Mesodermal cell (in vitro differentiated cells): ENCODE results near the gene PAPLN.

ENCODE experiments used
- H3K27ac ChIP-seq: 2 replicates; pipeline ENCODE4 v1.7.0; 2013; ENCODE audit warnings: mild to moderate bottlenecking, low read depth, low read length, moderate library complexity; ENCODE audit not compliant: severe bottlenecking
- H3K36me3 ChIP-seq: 2 replicates; pipeline ENCODE4 v1.7.1; 2013; ENCODE audit warnings: mild to moderate bottlenecking, low read length, moderate library complexity; ENCODE audit not compliant: control insufficient read depth, insufficient read depth
- H3K4me1 ChIP-seq: one replicate; pipeline ENCODE4 v1.7.1; 2013; ENCODE audit warnings: mild to moderate bottlenecking, low read length; ENCODE audit not compliant: insufficient read depth, control insufficient read depth, poor library complexity, severe bottlenecking
- H3K4me3 ChIP-seq: 2 replicates; pipeline ENCODE4 v1.7.0; 2013; ENCODE audit warnings: low read length, control low read depth, mild to moderate bottlenecking; ENCODE audit not compliant: insufficient read depth, poor library complexity, severe bottlenecking; ENCODE audit errors: extremely low read depth
- H3K9me3 ChIP-seq: 2 replicates; pipeline ENCODE4 v1.7.1; 2013; ENCODE audit warnings: mild to moderate bottlenecking, low read length, moderate library complexity; ENCODE audit not compliant: control insufficient read depth
- WGBS, 2 experiments: methylation state at CpG; one replicate each; pipeline ENCODE4 v1.1.5; 2013; ENCODE audit warnings: missing lambda C conversion rate in 2 of 2; ENCODE audit not compliant: insufficient coverage in 2 of 2; 5-methylcytosine and 5-hydroxymethylcytosine counted together

Gene PAPLN

GRCh38 chr14:73253721-73254120 is 16.4 kb downstream of the PAPLN start:
- Histone ChIP-seq H3K36me3 (no peaks in the 10 kb centered on the region), H3K9me3 (no peaks in the 10 kb centered on the region), H3K4me1 (no peaks in the 10 kb centered on the region), H3K27ac (no peak overlapping the region), H3K4me3 (no peak overlapping the region)
- 94 to 97% methylated on average over 8 to 12 of the region's 12 CpGs for WGBS, 2 experiments

- 89 to 91% methylated on average over 22 to 26 of the region's 28 CpGs for WGBS, 2 experiments
- no peak overlapping the region for H3K4me3 ChIP-seq
- H3K36me3 ChIP-seq, result no peaks in the 10 kb centered on the region
- H3K4me1 ChIP-seq, result no peaks in the 10 kb centered on the region
- H3K27ac ChIP-seq, result no peak overlapping the region
- H3K9me3 ChIP-seq, result no peaks in the 10 kb centered on the region
Measured at GRCh38 chr14:73254247-73255004, 17.1 kb downstream of the PAPLN start.

GRCh38 chr14:73255005-73255400 is 17.7 kb downstream of the PAPLN start:
- H3K36me3 ChIP-seq, result no peaks in the 10 kb centered on the region
- no peaks in the 10 kb centered on the region for H3K4me1 ChIP-seq
- WGBS, 2 experiments, result 81 to 91% methylated on average over 3 to 5 of the region's 6 CpGs

GRCh38 chr14:73255693-73256225 is 18.5 kb downstream of the PAPLN start:
- Histone ChIP-seq H3K4me3 (no peak overlapping the region), H3K9me3 (no peaks in the 10 kb centered on the region), H3K36me3 (no peaks in the 10 kb centered on the region), H3K4me1 (no peaks in the 10 kb centered on the region), H3K27ac (no peak overlapping the region)
- 80 to 93% methylated on average over 4 to 5 of the region's 9 CpGs for WGBS, 2 experiments

More at GRCh38 chr14:73255005-73255400, 17.7 kb downstream of the PAPLN start:
- Histone ChIP-seq H3K9me3 (no peaks in the 10 kb centered on the region), H3K4me3 (no peak overlapping the region), H3K27ac (no peak overlapping the region)

- Histone ChIP-seq H3K4me3 (no peak overlapping the region), H3K27ac (no peak overlapping the region)
- 84 to 93% methylated on average over 3 of the region's 4 CpGs for WGBS, 2 experiments
Measured at GRCh38 chr14:73258076-73258475, 20.8 kb downstream of the PAPLN start.

GRCh38 chr14:73258845-73259611 is 21.7 kb downstream of the PAPLN start:
- Histone ChIP-seq H3K9me3 (no peaks in the 10 kb centered on the region), H3K4me3 (no peak overlapping the region), H3K27ac (no peak overlapping the region), H3K36me3 (no peaks in the 10 kb centered on the region), H3K4me1 (no peaks in the 10 kb centered on the region)
- 93 to 95% methylated on average over 11 to 18 of the region's 20 CpGs for WGBS, 2 experiments

More at GRCh38 chr14:73258076-73258475, 20.8 kb downstream of the PAPLN start:
- Histone ChIP-seq H3K36me3 (no peaks in the 10 kb centered on the region), H3K9me3 (no peaks in the 10 kb centered on the region), H3K4me1 (no peaks in the 10 kb centered on the region)

- no peaks in the 10 kb centered on the region for H3K36me3 ChIP-seq
- 85 to 88% methylated on average over 6 to 8 of the region's 9 CpGs for WGBS, 2 experiments
- no peak overlapping the region for H3K27ac ChIP-seq
- H3K9me3 ChIP-seq, result no peaks in the 10 kb centered on the region
- no peak overlapping the region for H3K4me3 ChIP-seq
- no peaks in the 10 kb centered on the region for H3K4me1 ChIP-seq
Measured at GRCh38 chr14:73259837-73260236, 22.5 kb downstream of the PAPLN start.

- 81 to 91% methylated on average over 7 to 11 of the region's 11 CpGs for WGBS, 2 experiments
- Histone ChIP-seq H3K4me3 (no peak overlapping the region), H3K36me3 (no peaks in the 10 kb centered on the region), H3K9me3 (no peaks in the 10 kb centered on the region), H3K4me1 (no peaks in the 10 kb centered on the region), H3K27ac (no peak overlapping the region)
Measured at GRCh38 chr14:73260574-73260973, 23.3 kb downstream of the PAPLN start.

- no peaks in the 10 kb centered on the region for H3K4me1 ChIP-seq
- no peak overlapping the region for H3K27ac ChIP-seq
- H3K9me3 ChIP-seq, result no peaks in the 10 kb centered on the region
- no peak overlapping the region for H3K4me3 ChIP-seq
- H3K36me3 ChIP-seq, result no peaks in the 10 kb centered on the region
- WGBS, 2 experiments, result 82 to 87% methylated on average over 6 of the region's 6 CpGs
Measured at GRCh38 chr14:73261075-73261474, 23.8 kb downstream of the PAPLN start.

GRCh38 chr14:73261520-73262426 is 24.5 kb downstream of the PAPLN start:
- no peaks in the 10 kb centered on the region for H3K4me1 ChIP-seq
- H3K36me3 ChIP-seq, result no peaks in the 10 kb centered on the region
- 92 to 96% methylated on average over 13 to 14 of the region's 15 CpGs for WGBS, 2 experiments
- H3K4me3 ChIP-seq, result no peak overlapping the region
- H3K27ac ChIP-seq, result no peak overlapping the region
- no peaks in the 10 kb centered on the region for H3K9me3 ChIP-seq
